22Rv1 (cell line): ENCODE measurements around the gene ZDBF2.
A peak's percentile ranks its signal among the peaks of the same experiment; 100 is the strongest.
"Not testable (repeated sequence)": the region's sequence is repeated elsewhere in the genome, so short reads cannot be mapped to it uniquely, and the experiment has no call there.

Experiments
- H3K27ac ChIP-seq: fragments of 450-650 bp; 2 replicates; pipeline ENCODE4 v1.5.1; 2017
- ZFX ChIP-seq: fragments of 450-650 bp; IDR thresholded peaks from 2 replicates; pipeline ENCODE4 v1.6.1; 2017; ENCODE audit warnings: antibody characterized with exemption, borderline replicate concordance
- TF ChIP-seq, protein P1 (sequence below): fragments of 450-650 bp; IDR thresholded peaks from 2 replicates; pipeline ENCODE4 v1.5.1; 2017; ENCODE audit warnings: mild to moderate bottlenecking

ZDBF2 gene

DNA sequence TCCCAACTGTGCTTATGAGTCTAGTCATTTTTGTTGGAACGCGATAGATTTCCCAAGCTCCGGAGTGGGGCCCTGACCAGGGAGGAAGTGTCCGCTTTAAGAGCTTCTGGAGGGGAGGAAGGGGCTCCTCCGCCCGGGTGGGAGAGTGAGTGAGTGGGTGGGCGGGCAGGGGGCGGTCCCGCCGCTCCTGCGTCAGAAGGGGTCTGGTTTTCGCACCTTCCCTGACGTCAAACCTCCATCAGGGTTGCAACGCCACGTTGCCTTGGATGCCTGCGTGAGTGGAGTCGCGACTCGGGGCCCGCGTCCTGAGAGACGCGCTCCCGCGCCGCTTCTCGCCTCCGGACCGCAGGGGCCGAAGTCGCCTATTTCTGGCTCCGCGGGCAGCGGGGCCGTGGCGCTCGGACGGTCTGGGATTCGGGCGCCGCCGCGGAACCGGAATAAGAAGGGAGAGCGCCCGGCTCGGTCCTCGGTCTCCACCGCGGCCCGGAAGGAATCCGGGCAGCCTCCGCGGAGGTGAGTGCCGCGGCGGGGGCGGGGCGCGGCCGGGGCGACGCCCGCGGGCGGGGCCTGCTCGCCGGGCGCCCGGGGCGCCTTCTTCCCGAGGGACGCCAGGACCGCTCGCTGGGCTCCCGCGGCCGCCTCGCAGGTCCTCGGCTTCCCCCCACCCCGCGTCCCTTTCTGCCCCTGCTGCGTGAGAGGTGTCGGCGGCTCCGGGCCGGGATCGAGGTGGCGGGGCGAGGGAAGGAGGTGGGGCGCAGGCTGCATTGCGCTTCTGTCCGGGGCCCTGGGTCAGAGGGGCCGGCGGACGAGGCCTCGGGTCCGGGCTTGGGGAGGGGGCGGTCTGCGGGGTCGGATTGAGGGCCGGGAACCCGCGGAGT, at the start of gene ZDBF2:
ZDBF2 (plus strand) TSS at position 230 of the 878 bp plus-strand sequence. CDS start 7,187 bp downstream, outside the sequence.
- peak within 1 kb of the TSS; percentile 73 for H3K27ac ChIP-seq
- TF ChIP-seq, protein P1, sequence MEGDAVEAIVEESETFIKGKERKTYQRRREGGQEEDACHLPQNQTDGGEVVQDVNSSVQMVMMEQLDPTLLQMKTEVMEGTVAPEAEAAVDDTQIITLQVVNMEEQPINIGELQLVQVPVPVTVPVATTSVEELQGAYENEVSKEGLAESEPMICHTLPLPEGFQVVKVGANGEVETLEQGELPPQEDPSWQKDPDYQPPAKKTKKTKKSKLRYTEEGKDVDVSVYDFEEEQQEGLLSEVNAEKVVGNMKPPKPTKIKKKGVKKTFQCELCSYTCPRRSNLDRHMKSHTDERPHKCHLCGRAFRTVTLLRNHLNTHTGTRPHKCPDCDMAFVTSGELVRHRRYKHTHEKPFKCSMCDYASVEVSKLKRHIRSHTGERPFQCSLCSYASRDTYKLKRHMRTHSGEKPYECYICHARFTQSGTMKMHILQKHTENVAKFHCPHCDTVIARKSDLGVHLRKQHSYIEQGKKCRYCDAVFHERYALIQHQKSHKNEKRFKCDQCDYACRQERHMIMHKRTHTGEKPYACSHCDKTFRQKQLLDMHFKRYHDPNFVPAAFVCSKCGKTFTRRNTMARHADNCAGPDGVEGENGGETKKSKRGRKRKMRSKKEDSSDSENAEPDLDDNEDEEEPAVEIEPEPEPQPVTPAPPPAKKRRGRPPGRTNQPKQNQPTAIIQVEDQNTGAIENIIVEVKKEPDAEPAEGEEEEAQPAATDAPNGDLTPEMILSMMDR: no peak
- TF ChIP-seq ZFX: no peak

DNA sequence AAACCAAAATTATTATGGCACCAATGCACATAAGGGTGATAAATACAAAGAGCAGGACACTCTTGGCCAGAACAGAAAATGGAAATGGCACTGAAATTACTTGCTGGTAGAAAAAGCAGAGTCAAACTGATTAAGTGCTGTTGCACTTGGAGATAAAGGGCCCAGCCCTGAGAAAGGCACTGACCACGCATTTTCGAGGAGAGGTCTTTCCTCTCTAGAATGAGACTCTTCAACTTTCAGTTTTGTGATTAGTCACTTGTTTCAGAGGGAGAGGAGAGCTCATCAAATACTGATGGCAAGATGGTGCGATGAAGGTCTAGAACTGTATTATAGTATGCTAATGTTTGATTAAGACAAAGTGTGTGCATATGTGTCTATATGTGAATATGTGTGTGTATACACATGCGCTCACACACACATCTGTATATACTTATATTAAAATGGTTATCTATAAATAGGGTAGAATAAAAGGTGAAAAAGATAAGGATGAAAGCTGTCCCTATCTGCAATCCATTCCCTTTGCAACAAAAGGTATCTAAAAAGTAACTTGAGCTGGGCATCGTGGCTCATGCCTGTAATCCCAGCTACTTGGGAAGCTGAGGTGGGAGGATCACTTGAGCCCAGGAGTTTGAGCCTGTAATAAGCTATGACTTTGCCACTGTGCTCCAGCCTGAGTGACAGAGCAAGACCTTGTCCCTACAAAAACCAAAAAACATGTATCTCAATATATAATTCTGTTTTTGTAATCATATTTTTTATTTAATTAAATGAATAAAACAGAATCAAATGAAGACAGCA, 48.8 kb upstream of the ZDBF2 start:
- no peak overlapping the region for H3K27ac ChIP-seq
- no peak for TF ChIP-seq ZFX
- TF ChIP-seq, protein P1: no peak

DNA sequence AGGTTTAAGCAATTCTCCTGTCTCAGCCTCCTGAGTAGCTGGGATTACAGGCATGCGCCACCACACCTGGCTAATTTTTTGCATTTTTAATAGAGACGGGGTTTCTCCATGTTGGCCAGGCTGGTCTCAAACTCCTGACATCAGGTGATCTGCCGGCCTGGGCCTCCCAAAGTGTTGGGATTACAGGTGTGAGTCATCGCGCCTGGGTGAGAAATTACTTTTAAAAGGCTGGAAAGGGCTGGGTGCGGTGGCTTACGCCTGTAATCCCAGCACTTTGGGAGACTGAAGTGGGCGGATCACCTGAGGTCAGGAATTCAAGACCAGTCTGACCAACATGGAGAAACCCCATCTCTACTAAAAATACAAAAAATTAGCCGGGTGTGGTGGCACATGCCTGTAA, 45.8 kb upstream of the ZDBF2 start:
- H3K27ac ChIP-seq: not testable (repeated sequence)

DNA sequence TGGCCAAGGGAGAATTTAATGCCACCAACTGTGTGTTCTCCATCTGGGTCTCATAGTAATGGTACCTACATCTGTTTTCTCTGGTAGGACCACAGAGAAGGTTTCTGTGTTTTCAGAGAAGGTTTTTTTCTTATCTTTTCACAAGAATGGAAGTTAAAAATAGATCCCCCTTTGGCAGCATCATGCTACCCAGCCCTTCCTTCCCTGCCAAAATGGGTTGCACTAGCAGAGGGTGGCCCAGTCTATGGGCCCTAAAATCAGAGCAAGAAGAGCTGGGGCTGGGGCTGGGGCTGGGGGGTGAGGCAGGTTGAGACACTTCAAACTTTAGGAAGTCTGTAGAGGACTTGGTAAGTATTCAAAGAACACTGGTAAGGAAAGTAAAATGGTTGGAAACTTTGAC, 44.8 kb upstream of the ZDBF2 start:
- no peak overlapping the region for H3K27ac ChIP-seq
- no peak for TF ChIP-seq ZFX
- TF ChIP-seq, protein P1: no peak

DNA sequence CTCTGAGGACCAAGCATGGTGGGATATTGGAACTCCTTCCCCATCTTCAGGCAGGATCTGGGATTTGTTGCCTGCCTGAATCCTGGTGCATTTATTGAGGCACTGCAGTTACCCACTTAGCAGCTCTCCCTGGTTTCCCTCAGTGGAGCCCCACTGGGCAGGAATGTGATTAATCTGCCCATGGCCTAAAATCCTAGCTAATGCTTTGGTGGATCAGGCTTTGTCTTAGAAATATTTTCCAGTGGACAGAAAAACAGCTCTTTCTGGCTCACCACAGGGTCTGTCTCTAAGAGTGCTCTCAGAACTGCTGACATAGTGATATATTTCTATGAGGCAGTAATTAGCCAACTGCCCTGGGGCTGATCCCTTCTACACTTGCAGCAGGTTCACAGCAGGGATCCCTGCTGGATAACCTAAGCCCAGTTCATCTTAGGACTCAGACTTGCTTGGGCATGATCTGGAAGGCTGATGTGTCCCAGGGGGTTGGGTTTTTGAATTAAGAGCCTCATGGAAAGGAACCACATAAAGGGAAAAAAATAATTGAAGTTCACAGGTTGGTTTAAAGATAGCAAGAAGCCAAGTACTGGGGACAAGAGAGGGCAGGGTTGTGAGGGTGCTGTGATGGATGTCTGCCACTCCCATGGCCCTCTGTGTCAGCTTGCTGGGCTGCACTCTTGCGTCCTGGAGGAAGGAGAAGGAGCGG, 44.3 kb upstream of the ZDBF2 start:
- no peak overlapping the region for H3K27ac ChIP-seq
- no peak for TF ChIP-seq ZFX
- TF ChIP-seq, protein P1: no peak

DNA sequence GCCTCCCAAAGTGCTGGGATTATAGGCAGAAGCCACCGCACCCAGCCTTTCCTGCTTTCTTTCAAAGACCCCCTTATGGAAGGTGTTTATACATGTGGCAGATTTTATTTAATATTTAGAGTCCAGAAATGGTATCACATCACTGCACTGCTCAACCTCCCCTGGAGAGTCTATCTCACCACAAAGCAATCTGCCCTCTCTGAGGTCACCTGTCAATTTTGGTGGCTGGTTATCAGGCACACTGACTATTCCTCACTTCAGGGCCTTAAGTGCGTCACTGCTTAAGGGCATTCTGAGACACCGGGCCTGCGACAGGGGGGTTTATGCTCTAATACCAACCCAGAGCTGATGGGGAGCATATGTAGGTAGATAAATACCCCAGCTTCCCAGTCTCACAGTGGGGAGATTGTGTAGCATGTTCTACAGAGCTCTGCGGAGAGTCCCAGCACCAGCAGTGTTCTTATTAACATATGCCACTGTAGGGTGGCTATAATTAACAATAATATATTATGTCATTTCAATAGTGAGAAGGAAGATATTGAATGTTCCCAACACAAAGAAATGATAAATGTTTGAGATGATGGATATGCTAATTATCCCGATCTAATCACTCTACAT, 42.7 kb upstream of the ZDBF2 start:
- H3K27ac ChIP-seq: no peak overlapping the region
- TF ChIP-seq, protein P1: no peak
- TF ChIP-seq ZFX: no peak

DNA sequence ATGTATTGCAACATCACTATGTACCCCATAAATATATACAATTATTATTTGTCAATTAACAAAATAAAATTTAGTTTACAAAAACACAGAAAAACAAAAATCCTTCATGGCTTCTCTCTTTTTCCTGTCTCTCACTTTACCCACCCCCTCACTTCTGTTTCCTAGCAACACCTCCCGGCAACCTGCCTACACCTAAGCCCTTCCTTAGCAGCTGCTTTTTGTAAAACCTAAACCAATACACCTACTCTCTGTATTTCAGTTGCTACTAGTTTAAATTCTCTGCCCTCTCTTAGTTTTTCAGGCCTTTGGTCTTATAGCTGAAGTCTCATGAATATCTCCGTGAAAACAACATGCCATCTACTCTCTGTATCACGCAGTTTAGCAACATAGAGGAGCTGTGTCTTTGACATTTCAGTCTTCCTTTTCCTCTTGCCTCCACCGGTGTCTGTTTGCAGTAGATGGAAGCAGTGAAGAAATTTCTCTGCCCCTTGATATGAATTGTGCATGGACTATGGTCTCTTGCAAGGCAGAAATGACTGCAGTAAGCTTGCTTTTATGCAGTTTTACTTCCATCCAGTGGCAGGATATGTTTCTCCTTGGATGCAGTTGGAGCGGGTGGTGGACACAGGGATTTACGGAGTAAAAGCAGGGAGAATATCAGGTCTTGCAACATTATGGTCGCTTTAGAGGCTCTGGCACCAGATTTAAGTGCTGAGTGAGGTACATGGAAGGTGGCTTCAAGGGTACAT, 42.0 kb upstream of the ZDBF2 start:
- H3K27ac ChIP-seq: no peak overlapping the region
- no peak for TF ChIP-seq ZFX
- TF ChIP-seq, protein P1: no peak
